ENCODE results near the gene DDIT3. TPM values are rescaled to one million over a fixed set of nuclear protein-coding genes. Genes with fewer than 3 reads are reported as not detected.

The DDIT3 gene
- total and polyA plus RNA-seq, 5 donors from 2014 or later: 17.8 to 159 (median 22.2) TPM

DNA sequence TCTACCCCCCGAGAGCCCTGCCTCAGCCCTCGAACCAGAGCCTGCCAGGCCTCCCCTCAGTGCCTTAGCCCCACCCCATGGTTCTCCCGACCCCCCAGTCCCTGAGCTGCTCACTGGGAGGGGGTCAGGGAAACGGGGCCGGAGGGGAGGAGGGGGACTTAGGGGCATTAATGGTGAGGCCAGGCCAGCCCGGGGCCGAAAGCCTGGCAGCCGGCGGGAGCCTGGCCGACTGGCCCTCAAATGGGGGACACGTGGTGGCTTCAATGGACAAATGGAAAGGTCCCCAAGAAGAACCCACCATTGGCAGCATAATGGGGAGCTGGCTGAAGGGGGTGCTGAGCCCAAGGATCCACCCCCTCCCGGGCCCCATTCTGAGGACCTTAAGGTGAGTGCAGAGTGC, 7.9 kb upstream of the DDIT3 start:
- H3K4me1 ChIP-seq (ENCODE audit: control insufficient read depth, insufficient read depth, low read length, poor library complexity, severe bottlenecking): peaks cover 18% of the 10 kb centered on the region
- Mint-ChIP-seq H3K4me1 (peaks cover 0 to 29% (median 20%) of the 10 kb centered on the region in 4 donors), H3K9me3 (no peaks in the 10 kb centered on the region), H3K36me3 (peaks cover 17% of the 10 kb centered on the region), H3K27me3 (peaks cover 4% of the 10 kb centered on the region), H3K27ac (no peak overlapping the region), H3K4me3 (no peak overlapping the region)
- no peak overlapping the region for H3K4me3 ChIP-seq (ENCODE audit: low read depth, low read length)
- no peak for ATAC-seq (ENCODE audit: low read depth in 2 of 2)
- DNase-seq: no peak
- H3K27ac ChIP-seq (ENCODE audit: insufficient read depth, low read length, poor library complexity, severe bottlenecking): no peak overlapping the region
- peaks cover 64% of the 10 kb centered on the region for H3K36me3 ChIP-seq (ENCODE audit: control insufficient read depth, insufficient read depth, low read length)
- no peaks in the 10 kb centered on the region for H3K9me3 ChIP-seq (ENCODE audit: control insufficient read depth in 2 of 2, low read length in 2 of 2)
- no peaks in the 10 kb centered on the region for H3K27me3 ChIP-seq (ENCODE audit: control insufficient read depth, insufficient read depth, low read length)

GRCh38 chr12:57527184-57527583, 6.9 kb upstream of the DDIT3 start:
- Mint-ChIP-seq H3K27me3 (peaks cover 6% of the 10 kb centered on the region), H3K4me3 (peak overlapping the region in 2 of 4 donors; percentile 40 to 66), H3K9me3 (no peaks in the 10 kb centered on the region), H3K4me1 (peaks cover 0 to 30% (median 22%) of the 10 kb centered on the region in 4 donors), H3K27ac (no peak overlapping the region), H3K36me3 (peaks cover 10% of the 10 kb centered on the region)
- H3K4me3 ChIP-seq (ENCODE audit: low read depth, low read length): no peak overlapping the region
- DNase-seq (no peak), ATAC-seq (ENCODE audit: low read depth in 2 of 2) (no peak)
- H3K36me3 ChIP-seq (ENCODE audit: control insufficient read depth, insufficient read depth, low read length): peaks cover 54% of the 10 kb centered on the region
- no peak overlapping the region for H3K27ac ChIP-seq (ENCODE audit: insufficient read depth, low read length, poor library complexity, severe bottlenecking)
- no peaks in the 10 kb centered on the region for H3K9me3 ChIP-seq (ENCODE audit: control insufficient read depth in 2 of 2, low read length in 2 of 2)
- H3K4me1 ChIP-seq (ENCODE audit: control insufficient read depth, insufficient read depth, low read length, poor library complexity, severe bottlenecking): peaks cover 22% of the 10 kb centered on the region
- no peaks in the 10 kb centered on the region for H3K27me3 ChIP-seq (ENCODE audit: control insufficient read depth, insufficient read depth, low read length)

GRCh38 chr12:57526477-57527126, 6.3 kb upstream of the DDIT3 start:
- Mint-ChIP-seq H3K27ac (no peak overlapping the region), H3K4me3 (no peak overlapping the region), H3K9me3 (peaks cover 0 to 3% (median 0%) of the 10 kb centered on the region in 7 donors), H3K36me3 (peaks cover 7% of the 10 kb centered on the region), H3K27me3 (peaks cover 12% of the 10 kb centered on the region), H3K4me1 (peaks cover 3 to 36% (median 26%) of the 10 kb centered on the region in 4 donors)
- Histone ChIP-seq H3K36me3 (ENCODE audit: control insufficient read depth, insufficient read depth, low read length) (peaks cover 48% of the 10 kb centered on the region), H3K9me3 (ENCODE audit: control insufficient read depth in 2 of 2, low read length in 2 of 2) (no peaks in the 10 kb centered on the region), H3K27ac (ENCODE audit: insufficient read depth, low read length, poor library complexity, severe bottlenecking) (no peak overlapping the region), H3K4me1 (ENCODE audit: control insufficient read depth, insufficient read depth, low read length, poor library complexity, severe bottlenecking) (peaks cover 28% of the 10 kb centered on the region), H3K27me3 (ENCODE audit: control insufficient read depth, insufficient read depth, low read length) (no peaks in the 10 kb centered on the region), H3K4me3 (ENCODE audit: low read depth, low read length) (no peak overlapping the region)
- ATAC-seq (ENCODE audit: low read depth in 2 of 2) (no peak), DNase-seq (no peak)

DNA sequence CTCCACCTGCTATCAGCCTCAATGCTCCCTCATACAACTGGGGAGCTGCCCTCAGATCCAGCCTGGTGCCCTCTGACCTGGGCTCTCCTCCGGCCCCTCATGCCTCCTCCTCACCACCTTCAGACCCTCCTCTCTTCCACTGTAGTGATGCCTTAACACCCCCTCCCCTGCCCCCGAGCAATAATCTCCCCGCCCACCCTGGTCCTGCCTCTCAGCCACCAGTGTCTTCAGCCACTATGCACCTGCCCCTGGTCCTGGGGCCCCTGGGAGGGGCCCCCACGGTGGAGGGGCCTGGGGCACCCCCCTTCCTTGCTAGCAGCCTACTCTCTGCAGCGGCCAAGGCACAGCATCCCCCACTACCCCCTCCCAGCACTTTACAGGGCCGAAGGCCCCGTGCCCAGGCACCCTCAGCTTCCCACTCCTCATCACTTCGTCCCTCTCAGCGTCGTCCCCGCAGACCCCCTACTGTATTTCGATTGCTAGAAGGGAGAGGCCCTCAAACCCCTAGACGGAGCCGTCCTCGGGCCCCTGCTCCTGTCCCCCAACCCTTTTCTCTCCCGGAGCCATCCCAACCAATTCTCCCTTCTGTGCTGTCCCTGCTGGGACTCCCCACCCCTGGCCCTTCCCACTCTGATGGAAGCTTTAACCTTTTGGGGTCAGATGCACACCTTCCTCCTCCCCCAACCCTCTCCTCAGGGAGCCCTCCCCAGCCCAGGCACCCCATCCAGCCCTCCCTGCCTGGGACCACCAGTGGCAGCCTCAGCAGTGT, 5.5 kb upstream of the DDIT3 start:
- no peak for ATAC-seq (ENCODE audit: low read depth in 2 of 2)
- Histone ChIP-seq H3K4me3 (ENCODE audit: low read depth, low read length) (no peak overlapping the region), H3K27me3 (ENCODE audit: control insufficient read depth, insufficient read depth, low read length) (no peaks in the 10 kb centered on the region), H3K27ac (ENCODE audit: insufficient read depth, low read length, poor library complexity, severe bottlenecking) (no peak overlapping the region), H3K9me3 (ENCODE audit: control insufficient read depth in 2 of 2, low read length in 2 of 2) (no peaks in the 10 kb centered on the region), H3K4me1 (ENCODE audit: control insufficient read depth, insufficient read depth, low read length, poor library complexity, severe bottlenecking) (peaks cover 36% of the 10 kb centered on the region), H3K36me3 (ENCODE audit: control insufficient read depth, insufficient read depth, low read length) (peaks cover 41% of the 10 kb centered on the region)
- Mint-ChIP-seq H3K36me3 (peaks cover 4% of the 10 kb centered on the region), H3K4me3 (no peak overlapping the region), H3K4me1 (peaks cover 4 to 44% (median 31%) of the 10 kb centered on the region in 4 donors), H3K27me3 (peaks cover 13% of the 10 kb centered on the region), H3K27ac (peak overlapping the region in 1 of 3 donors; percentile 32), H3K9me3 (peaks cover 0 to 3% (median 0%) of the 10 kb centered on the region in 7 donors)
- DNase-seq: no peak

DNA sequence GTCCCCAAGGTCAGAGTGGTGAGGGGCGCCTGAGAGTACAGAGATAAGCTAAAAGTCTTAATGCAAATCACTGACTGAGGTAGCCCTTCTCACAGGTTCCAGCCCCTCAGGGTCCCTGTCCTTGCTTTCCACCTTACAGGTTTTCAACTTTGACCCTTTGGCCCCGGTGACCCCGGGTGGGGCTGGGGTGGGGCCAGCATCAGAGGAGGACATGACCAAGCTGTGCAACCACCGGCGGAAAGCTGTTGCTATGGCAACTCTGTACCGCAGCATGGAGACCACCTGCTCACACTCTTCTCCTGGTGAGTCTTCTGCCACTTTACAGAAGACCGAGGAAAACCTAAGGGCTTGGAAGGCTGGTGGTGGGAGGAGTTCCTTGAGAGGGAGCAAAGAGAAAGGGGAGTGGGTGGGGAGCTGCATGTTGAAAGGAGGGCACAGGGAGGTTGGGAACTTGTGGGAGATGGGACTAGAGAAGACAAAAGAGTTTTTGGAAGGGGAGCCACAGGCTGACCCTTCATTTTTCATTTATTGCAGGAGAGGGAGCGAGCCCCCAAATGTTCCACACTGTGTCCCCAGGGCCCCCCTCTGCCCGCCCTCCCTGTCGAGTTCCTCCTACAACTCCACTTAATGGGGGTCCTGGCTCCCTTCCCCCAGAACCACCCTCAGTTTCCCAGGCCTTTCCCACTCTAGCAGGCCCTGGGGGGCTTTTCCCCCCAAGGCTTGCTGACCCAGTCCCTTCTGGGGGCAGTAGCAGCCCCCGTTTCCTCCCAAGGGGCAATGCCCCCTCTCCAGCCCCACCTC, 4.7 kb upstream of the DDIT3 start:
- Histone ChIP-seq H3K4me3 (ENCODE audit: low read depth, low read length) (no peak overlapping the region), H3K27ac (ENCODE audit: insufficient read depth, low read length, poor library complexity, severe bottlenecking) (no peak overlapping the region), H3K36me3 (ENCODE audit: control insufficient read depth, insufficient read depth, low read length) (peaks cover 33% of the 10 kb centered on the region), H3K27me3 (ENCODE audit: control insufficient read depth, insufficient read depth, low read length) (no peaks in the 10 kb centered on the region), H3K4me1 (ENCODE audit: control insufficient read depth, insufficient read depth, low read length, poor library complexity, severe bottlenecking) (peaks cover 38% of the 10 kb centered on the region), H3K9me3 (ENCODE audit: control insufficient read depth in 2 of 2, low read length in 2 of 2) (no peaks in the 10 kb centered on the region)
- H3K27me3 Mint-ChIP-seq: peaks cover 21% of the 10 kb centered on the region
- H3K9me3 Mint-ChIP-seq: peaks cover 0 to 3% (median 0%) of the 10 kb centered on the region in 7 donors
- peak overlapping the region; percentile 90 to 96 (median 94) for H3K4me3 Mint-ChIP-seq
- peaks cover 4 to 49% (median 35%) of the 10 kb centered on the region in 4 donors for H3K4me1 Mint-ChIP-seq
- H3K36me3 Mint-ChIP-seq: peaks cover 4% of the 10 kb centered on the region
- DNase-seq (no peak), ATAC-seq (ENCODE audit: low read depth in 2 of 2) (no peak)
- H3K27ac Mint-ChIP-seq: peak overlapping the region in 2 of 3 donors; percentile 89 to 95

GRCh38 chr12:57523706-57524614, 3.6 kb upstream of the DDIT3 start:
- Mint-ChIP-seq H3K9me3 (peaks cover 0 to 3% (median 0%) of the 10 kb centered on the region in 7 donors), H3K27ac (peak overlapping the region in 2 of 3 donors; percentile 89 to 95), H3K27me3 (peaks cover 21% of the 10 kb centered on the region), H3K4me3 (peak overlapping the region; percentile 90 to 96 (median 94)), H3K36me3 (peaks cover 5% of the 10 kb centered on the region), H3K4me1 (peaks cover 9 to 55% (median 35%) of the 10 kb centered on the region in 4 donors)
- ATAC-seq (ENCODE audit: low read depth in 2 of 2) (no peak), DNase-seq (peak in 1 of 3 donors; percentile 8)
- Histone ChIP-seq H3K4me3 (ENCODE audit: low read depth, low read length) (peak overlapping the region; percentile 89), H3K36me3 (ENCODE audit: control insufficient read depth, insufficient read depth, low read length) (peaks cover 26% of the 10 kb centered on the region), H3K27ac (ENCODE audit: insufficient read depth, low read length, poor library complexity, severe bottlenecking) (peak overlapping the region; percentile 98), H3K4me1 (ENCODE audit: control insufficient read depth, insufficient read depth, low read length, poor library complexity, severe bottlenecking) (peaks cover 47% of the 10 kb centered on the region), H3K27me3 (ENCODE audit: control insufficient read depth, insufficient read depth, low read length) (no peaks in the 10 kb centered on the region), H3K9me3 (ENCODE audit: control insufficient read depth in 2 of 2, low read length in 2 of 2) (no peaks in the 10 kb centered on the region)
